OCI-LY3 (cell line): ENCODE data around the gene LGALS4.

Source experiments
- H2AFZ ChIP-seq: fragments of 200-600, 300-600 bp; shearing (Covaris generic); 2 replicates; pipeline ENCODE4 v1.6.0; 2014; ENCODE audit warnings: antibody characterized with exemption, low read depth, low read length
- H3K27ac ChIP-seq: fragments of 200-600, 300-600 bp; sonication (generic); 2 replicates; pipeline ENCODE4 v1.5.1; 2014; ENCODE audit warnings: mild to moderate bottlenecking, low read length, moderate library complexity, mixed read lengths
- H3K27me3 ChIP-seq: fragments of 200-600, 300-600 bp; sonication (generic); 2 replicates; pipeline ENCODE4 v1.6.1; 2014; ENCODE audit warnings: low read depth, low read length, mixed read lengths
- H3K36me3 ChIP-seq: fragments of 200-600, 300-600 bp; sonication (generic); replicated peaks from 2 replicates; pipeline ENCODE3; 2014; ENCODE audit warnings: low read depth, low read length, mixed read lengths
- H3K4me1 ChIP-seq: fragments of 300-600, 200-600 bp; sonication (generic); 2 replicates; pipeline ENCODE4 v1.6.1; 2014; ENCODE audit warnings: low read length, mixed read lengths
- H3K4me2 ChIP-seq: fragments of 200-600, 300-600 bp; sonication (generic); 2 replicates; pipeline ENCODE4 v1.6.1; 2014; ENCODE audit warnings: low read length, mixed read lengths
- H3K4me3 ChIP-seq: fragments of 300-600, 200-600 bp; sonication (generic); 2 replicates; pipeline ENCODE4 v1.5.1; 2014; ENCODE audit warnings: antibody characterized with exemption, mild to moderate bottlenecking, low read length, moderate library complexity
- H3K79me2 ChIP-seq: fragments of 300-600, 200-600 bp; shearing (Covaris generic); 2 replicates; pipeline ENCODE4 v1.6.1; 2014; ENCODE audit warnings: mild to moderate bottlenecking, low read length, mixed read lengths
- H3K9ac ChIP-seq: fragments of 300-600, 200-600 bp; shearing (Covaris generic); 2 replicates; pipeline ENCODE4 v1.6.0; 2014; ENCODE audit warnings: mild to moderate bottlenecking, low read length, moderate library complexity
- H3K9me3 ChIP-seq: fragments of 200-600, 300-600 bp; shearing (Covaris generic); 2 replicates; pipeline ENCODE4 v1.6.1; 2014; ENCODE audit warnings: low read length, mixed read lengths; ENCODE audit not compliant: insufficient read depth
- H4K20me1 ChIP-seq: fragments of 200-600, 300-600 bp; sonication (generic); 2 replicates; pipeline ENCODE4 v1.6.1; 2016; ENCODE audit warnings: low read length, mixed read lengths; ENCODE audit not compliant: insufficient read depth
- EZH2phosphoT487 ChIP-seq: fragments of 200-600 bp; shearing (Covaris generic); IDR thresholded peaks from 2 replicates; pipeline ENCODE4 v1.6.1; 2018; ENCODE audit warnings: antibody characterized with exemption, mixed run types, low read depth
- TF ChIP-seq, protein P1 (sequence below): fragments of 200-600, 300-600 bp; sonication (generic); IDR thresholded peaks from 2 replicates; pipeline ENCODE4 v1.5.1; 2014; ENCODE audit warnings: antibody characterized with exemption, low read length, low read depth

LGALS4 gene

DNA sequence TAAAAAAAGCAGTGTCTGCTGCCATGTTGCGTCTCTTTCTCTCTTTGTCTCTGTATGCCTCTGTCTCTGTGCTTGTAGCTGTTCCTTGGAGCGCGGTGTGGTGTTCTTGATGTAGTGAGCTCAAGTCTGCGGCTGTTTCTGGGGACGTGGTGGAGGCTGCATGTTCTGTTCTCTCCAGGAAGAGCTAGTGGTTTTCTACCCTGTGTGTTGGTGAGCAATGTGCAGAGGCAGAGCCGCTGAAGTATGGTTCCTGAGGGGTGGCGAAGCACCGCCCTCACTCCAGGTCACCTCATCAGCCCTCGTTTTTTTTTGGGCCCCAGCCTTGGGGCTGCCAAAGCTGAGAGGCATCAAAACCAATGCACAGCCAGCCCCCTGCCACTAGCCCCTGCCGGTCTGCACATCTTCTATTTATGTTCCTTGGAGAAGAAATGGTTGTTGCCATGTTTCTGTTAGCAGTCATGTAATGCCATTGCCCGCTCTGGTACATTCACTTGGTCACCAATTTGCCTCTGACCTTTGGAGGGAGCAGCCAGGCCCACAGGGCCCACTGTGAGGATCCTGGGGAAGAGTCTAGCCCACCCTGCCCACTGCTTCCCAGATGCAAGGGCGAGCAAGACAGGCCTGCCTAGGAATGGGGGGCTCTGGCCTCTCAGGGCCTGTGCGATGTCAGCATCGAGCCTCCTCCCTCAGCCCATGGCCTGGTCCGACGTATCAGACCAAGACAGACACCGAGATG, 29.9 kb upstream of the LGALS4 start:
- no peak overlapping the region for H3K4me3 ChIP-seq
- H3K9ac ChIP-seq = no peak overlapping the region
- H3K27ac ChIP-seq = no peak overlapping the region
- H2AFZ ChIP-seq = no peak overlapping the region
- TF ChIP-seq, protein P1, sequence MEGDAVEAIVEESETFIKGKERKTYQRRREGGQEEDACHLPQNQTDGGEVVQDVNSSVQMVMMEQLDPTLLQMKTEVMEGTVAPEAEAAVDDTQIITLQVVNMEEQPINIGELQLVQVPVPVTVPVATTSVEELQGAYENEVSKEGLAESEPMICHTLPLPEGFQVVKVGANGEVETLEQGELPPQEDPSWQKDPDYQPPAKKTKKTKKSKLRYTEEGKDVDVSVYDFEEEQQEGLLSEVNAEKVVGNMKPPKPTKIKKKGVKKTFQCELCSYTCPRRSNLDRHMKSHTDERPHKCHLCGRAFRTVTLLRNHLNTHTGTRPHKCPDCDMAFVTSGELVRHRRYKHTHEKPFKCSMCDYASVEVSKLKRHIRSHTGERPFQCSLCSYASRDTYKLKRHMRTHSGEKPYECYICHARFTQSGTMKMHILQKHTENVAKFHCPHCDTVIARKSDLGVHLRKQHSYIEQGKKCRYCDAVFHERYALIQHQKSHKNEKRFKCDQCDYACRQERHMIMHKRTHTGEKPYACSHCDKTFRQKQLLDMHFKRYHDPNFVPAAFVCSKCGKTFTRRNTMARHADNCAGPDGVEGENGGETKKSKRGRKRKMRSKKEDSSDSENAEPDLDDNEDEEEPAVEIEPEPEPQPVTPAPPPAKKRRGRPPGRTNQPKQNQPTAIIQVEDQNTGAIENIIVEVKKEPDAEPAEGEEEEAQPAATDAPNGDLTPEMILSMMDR = no peak
- TF ChIP-seq EZH2phosphoT487 = no peak
- peaks cover 2% of the 10 kb centered on the region; the same call in 1 of the 2 replicates for H3K4me1 ChIP-seq
- no peak overlapping the region for H3K4me2 ChIP-seq
- H3K9me3 ChIP-seq = no peaks in the 10 kb centered on the region
- H3K36me3 ChIP-seq = peaks cover 93% of the 10 kb centered on the region
- peaks cover 69% of the 10 kb centered on the region for H4K20me1 ChIP-seq
- peaks cover 70% of the 10 kb centered on the region for H3K79me2 ChIP-seq
- H3K27me3 ChIP-seq = no peaks in the 10 kb centered on the region

DNA sequence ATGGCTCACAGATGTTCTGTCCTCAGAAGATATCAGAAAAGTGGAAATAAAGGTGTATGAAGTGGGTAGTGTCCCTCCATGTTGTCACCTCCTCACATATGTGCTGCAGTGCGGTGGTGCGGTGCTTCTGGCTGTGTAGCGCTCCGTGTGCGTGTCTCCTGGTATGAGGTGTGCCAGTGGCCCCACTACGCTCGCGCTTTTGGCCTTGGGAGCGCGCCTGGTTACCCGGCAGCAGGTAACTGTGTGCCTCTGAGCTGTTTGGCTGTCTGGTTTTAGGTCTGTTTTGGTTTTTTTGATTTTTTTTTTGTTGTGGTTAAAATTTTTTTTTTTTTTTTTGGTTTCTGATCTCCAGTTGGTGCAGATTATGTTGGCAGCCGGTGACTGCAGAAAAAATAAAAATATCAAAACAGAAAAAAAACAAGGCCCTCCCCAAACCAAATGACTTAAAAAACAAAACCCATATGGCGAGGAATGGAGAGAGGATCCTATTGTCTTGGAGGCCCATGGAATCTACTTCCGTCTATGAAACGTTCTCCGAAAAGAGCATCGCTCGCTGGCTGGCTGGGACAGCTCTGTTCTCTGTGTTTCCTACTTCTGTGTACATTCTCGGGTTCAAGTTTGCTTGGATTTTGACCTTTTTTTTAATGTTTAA, 29.2 kb upstream of the LGALS4 start:
- TF ChIP-seq, protein P1 = no peak
- no peak for TF ChIP-seq EZH2phosphoT487
- Histone ChIP-seq H2AFZ (no peak overlapping the region), H3K9ac (no peak overlapping the region), H3K9me3 (no peaks in the 10 kb centered on the region), H3K4me1 (no peaks in the 10 kb centered on the region), H3K27me3 (no peaks in the 10 kb centered on the region), H3K4me2 (no peak overlapping the region), H4K20me1 (peaks cover 65% of the 10 kb centered on the region), H3K27ac (no peak overlapping the region), H3K4me3 (no peak overlapping the region), H3K36me3 (peaks cover 93% of the 10 kb centered on the region), H3K79me2 (peaks cover 63% of the 10 kb centered on the region)

DNA sequence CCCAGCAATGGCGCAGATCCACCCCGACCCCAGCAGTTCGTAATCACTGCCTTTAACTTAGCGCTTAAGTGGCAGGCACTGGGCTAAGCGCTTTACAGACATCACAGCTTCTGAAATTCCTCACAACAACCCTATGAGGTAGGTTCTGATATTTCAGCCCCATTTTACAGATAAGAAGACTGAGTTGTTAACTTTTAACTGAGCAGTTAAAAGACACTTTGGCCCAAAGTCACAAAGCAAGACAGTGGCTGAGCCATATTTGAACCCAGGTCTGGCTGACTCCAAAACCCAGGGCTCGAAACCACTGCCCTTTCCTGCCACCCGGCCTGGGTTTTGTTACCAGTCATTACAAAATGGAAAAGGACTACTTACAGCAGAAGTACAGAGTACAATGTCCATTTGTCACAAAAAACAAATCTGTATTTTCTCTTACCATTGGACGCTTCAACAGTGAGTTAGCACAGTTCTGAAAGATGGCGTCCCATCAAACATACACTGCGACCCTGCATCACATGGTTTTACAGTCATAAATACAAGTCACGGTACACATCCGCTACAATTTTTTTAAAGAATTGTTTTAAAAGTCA, 28.5 kb upstream of the LGALS4 start:
- peaks cover 56% of the 10 kb centered on the region for H3K79me2 ChIP-seq
- peaks cover 94% of the 10 kb centered on the region for H3K36me3 ChIP-seq
- no peak overlapping the region for H3K27ac ChIP-seq
- H3K4me2 ChIP-seq = no peak overlapping the region
- H2AFZ ChIP-seq = no peak overlapping the region
- peaks cover 67% of the 10 kb centered on the region for H4K20me1 ChIP-seq
- no peaks in the 10 kb centered on the region for H3K9me3 ChIP-seq
- no peaks in the 10 kb centered on the region for H3K27me3 ChIP-seq
- no peak overlapping the region for H3K9ac ChIP-seq
- no peak overlapping the region for H3K4me3 ChIP-seq
- H3K4me1 ChIP-seq = no peaks in the 10 kb centered on the region
- TF ChIP-seq EZH2phosphoT487 = no peak
- TF ChIP-seq, protein P1 = no peak

DNA sequence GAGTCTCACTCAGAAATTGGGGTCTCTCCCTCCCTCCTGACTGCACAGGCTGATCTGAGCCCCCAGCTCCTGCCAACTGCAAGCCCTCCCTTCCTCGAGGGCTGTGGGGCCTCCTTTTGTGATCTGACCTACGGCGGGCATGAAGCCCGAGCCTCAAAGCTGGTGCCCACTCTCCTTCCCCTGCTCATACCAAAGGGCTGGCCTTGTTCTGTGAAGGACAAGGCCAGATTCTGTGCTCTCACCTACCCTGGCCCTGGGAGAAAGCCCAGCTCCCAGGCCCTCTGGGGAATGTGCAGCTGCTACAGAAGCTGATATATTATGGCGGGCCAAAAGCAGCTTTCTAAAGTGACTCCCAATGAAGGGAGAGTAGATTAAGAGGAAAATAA, 27.8 kb upstream of the LGALS4 start:
- H3K4me2 ChIP-seq = no peak overlapping the region
- no peak overlapping the region for H3K4me3 ChIP-seq
- H4K20me1 ChIP-seq = peaks cover 62% of the 10 kb centered on the region
- H3K4me1 ChIP-seq = no peaks in the 10 kb centered on the region
- H3K27me3 ChIP-seq = no peaks in the 10 kb centered on the region
- peaks cover 92% of the 10 kb centered on the region for H3K36me3 ChIP-seq
- no peak overlapping the region for H3K9ac ChIP-seq
- no peak overlapping the region for H3K27ac ChIP-seq
- H3K79me2 ChIP-seq = peaks cover 49% of the 10 kb centered on the region
- H2AFZ ChIP-seq = no peak overlapping the region
- H3K9me3 ChIP-seq = no peaks in the 10 kb centered on the region
- TF ChIP-seq EZH2phosphoT487 = no peak
- TF ChIP-seq, protein P1 = no peak
